Activated T-cell treated with anti-CD3 and anti-CD28 coated beads for 1 hour (primary cell): ENCODE data around the gene HYDIN.
"Not testable (repeated sequence)": the region's sequence is repeated elsewhere in the genome, so short reads cannot be mapped to it uniquely, and the experiment has no call there.

Experiments used
- DNase-seq: peaks from one replicate; pipeline ENCODE4 v3.0.0-alpha.2; 2020; ENCODE audit warnings: low read depth

Gene HYDIN

GRCh38 chr16:70995799-70996198, 234.7 kb downstream of the HYDIN start:
- DNase-seq: not testable (repeated sequence)

- not testable (repeated sequence) for DNase-seq
Observed at GRCh38 chr16:70992511-70992910, 238.0 kb downstream of the HYDIN start.

- DNase-seq: not testable (repeated sequence)
Observed at GRCh38 chr16:70987019-70987715, 243.4 kb downstream of the HYDIN start.

- DNase-seq: not testable (repeated sequence)
Observed at GRCh38 chr16:70984675-70985074, 245.8 kb downstream of the HYDIN start.

GRCh38 chr16:70968332-70968731, 262.2 kb downstream of the HYDIN start:
- not testable (repeated sequence) for DNase-seq

- DNase-seq: not testable (repeated sequence)
Observed at GRCh38 chr16:70960169-70960568, 270.4 kb downstream of the HYDIN start.

- DNase-seq: not testable (repeated sequence)
Observed at GRCh38 chr16:70954922-70955321, 275.6 kb downstream of the HYDIN start.

- DNase-seq: not testable (repeated sequence)
Observed at GRCh38 chr16:70953824-70954223, 276.7 kb downstream of the HYDIN start.

GRCh38 chr16:70943551-70943950, 287.0 kb downstream of the HYDIN start:
- DNase-seq: not testable (repeated sequence)

GRCh38 chr16:70939690-70940359, 290.7 kb downstream of the HYDIN start:
- DNase-seq: not testable (repeated sequence)

- DNase-seq: not testable (repeated sequence)
Observed at GRCh38 chr16:70936781-70937525, 293.6 kb downstream of the HYDIN start.

- not testable (repeated sequence) for DNase-seq
Observed at GRCh38 chr16:70935325-70935724, 295.2 kb downstream of the HYDIN start.

- not testable (repeated sequence) for DNase-seq
Observed at GRCh38 chr16:70933746-70934145, 296.8 kb downstream of the HYDIN start.

- DNase-seq: not testable (repeated sequence)
Observed at GRCh38 chr16:70930757-70931156, 299.8 kb downstream of the HYDIN start.

GRCh38 chr16:70922164-70922563, 308.4 kb downstream of the HYDIN start:
- DNase-seq: not testable (repeated sequence)

GRCh38 chr16:70920661-70921060, 309.9 kb downstream of the HYDIN start:
- DNase-seq: not testable (repeated sequence)

- DNase-seq: not testable (repeated sequence)
Observed at GRCh38 chr16:70888208-70888607, 342.3 kb downstream of the HYDIN start.

GRCh38 chr16:70884652-70885051, 345.9 kb downstream of the HYDIN start:
- not testable (repeated sequence) for DNase-seq

- not testable (repeated sequence) for DNase-seq
Observed at GRCh38 chr16:70882311-70882710, 348.2 kb downstream of the HYDIN start.

- DNase-seq: not testable (repeated sequence)
Observed at GRCh38 chr16:70877895-70878294, 352.6 kb downstream of the HYDIN start.

GRCh38 chr16:70876442-70876841, 354.1 kb downstream of the HYDIN start:
- DNase-seq: not testable (repeated sequence)

- DNase-seq: not testable (repeated sequence)
Observed at GRCh38 chr16:70864698-70865097, 365.8 kb downstream of the HYDIN start.
